IMR-90 (cell line): ENCODE results near the gene LPIN1. TPM values are rescaled to one million over a fixed set of nuclear protein-coding genes. Genes with fewer than 3 reads are reported as not detected.

Experiments
- ATAC-seq: fragments of 200-7000 bp; cut with Tn5 transposase; 2 replicates; pipeline ENCODE4 v1.9.1; 2020; ENCODE audit warnings: low read depth, mild to moderate bottlenecking, moderate library complexity
- BruUV-seq: library from RNA; stranded (reverse); fragments of 400-500 nt; replicated peaks from 2 replicates; lab custom pipeline; 2021; lab: Mats Ljungman, UMichigan
- CTCF ChIA-PET: fragments of 300-600 bp; formaldehyde crosslinking; extraction: SDS; loops from one replicate; lab custom pipeline; 2021; ENCODE audit warnings: antibody characterized with exemption; lab: Yijun Ruan, JAX
- POLR2A ChIA-PET: fragments of 300-600 bp; sonication (Branson Sonifier 250); formaldehyde crosslinking; loops from one replicate; lab custom pipeline; 2022; ENCODE audit warnings: antibody characterized with exemption; ENCODE audit not compliant: unreplicated experiment; lab: Charles Lee
- DNase-seq: peaks from one replicate; pipeline ENCODE4 v3.0.0; 2013
- H2AFZ ChIP-seq: replicated peaks from 2 replicates; pipeline ENCODE3; 2013; ENCODE audit warnings: low read length, mild to moderate bottlenecking; ENCODE audit not compliant: poor library complexity
- H2AK5ac ChIP-seq: 2 replicates; pipeline ENCODE4 v1.6.1; 2013; ENCODE audit warnings: low read depth, low read length, inconsistent platforms
- H2AK9ac ChIP-seq: replicated peaks from 2 replicates; pipeline ENCODE3; 2013; ENCODE audit warnings: mild to moderate bottlenecking, low read depth, low read length, moderate library complexity; ENCODE audit not compliant: poor library complexity
- H2BK120ac ChIP-seq: 2 replicates; pipeline ENCODE4 v1.6.1; 2013; ENCODE audit warnings: low read depth, low read length, inconsistent platforms
- H2BK15ac ChIP-seq: 3 replicates; pipeline ENCODE4 v1.6.1; 2013; ENCODE audit warnings: low read depth, low read length, inconsistent platforms
- H2BK20ac ChIP-seq: 2 replicates; pipeline ENCODE4 v1.6.1; 2013; ENCODE audit warnings: low read depth, mild to moderate bottlenecking, inconsistent platforms, low read length, moderate library complexity
- H2BK5ac ChIP-seq: 2 replicates; pipeline ENCODE4 v1.6.1; 2013; ENCODE audit warnings: mild to moderate bottlenecking, low read depth, low read length, inconsistent platforms; ENCODE audit not compliant: poor library complexity, severe bottlenecking
- H3K14ac ChIP-seq: replicated peaks from 2 replicates; pipeline ENCODE4 v1.6.1; 2013; ENCODE audit warnings: low read depth, low read length, inconsistent platforms
- H3K18ac ChIP-seq: 2 replicates; pipeline ENCODE4 v1.6.1; 2013; ENCODE audit warnings: low read depth, low read length, control low read depth
- H3K23ac ChIP-seq: 2 replicates; pipeline ENCODE4 v1.6.1; 2013; ENCODE audit warnings: low read depth, low read length, inconsistent platforms
- H3K27ac ChIP-seq: 2 replicates; pipeline ENCODE4 v1.5.1; 2013; ENCODE audit warnings: mild to moderate bottlenecking, control low read depth, low read length; ENCODE audit not compliant: insufficient read depth
- H3K27me3 ChIP-seq: 2 replicates; pipeline ENCODE4 v1.6.1; 2013; ENCODE audit warnings: low read length; ENCODE audit not compliant: control insufficient read depth, insufficient read depth
- H3K36me3 ChIP-seq: 2 replicates; pipeline ENCODE4 v1.6.1; 2013; ENCODE audit warnings: low read length, mixed read lengths; ENCODE audit not compliant: control insufficient read depth, insufficient read depth
- H3K4ac ChIP-seq: 2 replicates; pipeline ENCODE4 v1.6.1; 2013; ENCODE audit warnings: low read depth, low read length, inconsistent platforms
- H3K4me1 ChIP-seq: 2 replicates; pipeline ENCODE4 v1.6.1; 2013; ENCODE audit warnings: low read length, mixed read lengths; ENCODE audit not compliant: control insufficient read depth, insufficient read depth
- H3K4me2 ChIP-seq: 2 replicates; pipeline ENCODE4 v1.6.1; 2013; ENCODE audit warnings: low read depth, mild to moderate bottlenecking, control low read depth, low read length, moderate library complexity
- H3K4me3 ChIP-seq: 2 replicates; pipeline ENCODE4 v1.5.1; 2013; ENCODE audit warnings: low read depth, mild to moderate bottlenecking, control low read depth, low read length, moderate library complexity; ENCODE audit not compliant: insufficient read depth
- H3K56ac ChIP-seq: 2 replicates; pipeline ENCODE4 v1.6.1; 2013; ENCODE audit warnings: low read length, inconsistent platforms; ENCODE audit not compliant: insufficient read depth; ENCODE audit errors: extremely low read depth
- H3K79me1 ChIP-seq, 2 experiments: 2 replicates each; pipeline ENCODE4 v1.6.1; 2013; ENCODE audit warnings: low read length in 2 of 2, inconsistent platforms in 1 of 2, low read depth in 1 of 2
- H3K9ac ChIP-seq: 2 replicates; pipeline ENCODE4 v1.6.1; 2013; ENCODE audit warnings: low read depth, low read length, control low read depth
- H3K9me1 ChIP-seq: 2 replicates; pipeline ENCODE4 v1.6.1; 2013; ENCODE audit warnings: low read length, inconsistent platforms; ENCODE audit not compliant: insufficient read depth
- H3K9me3 ChIP-seq: 2 replicates; pipeline ENCODE4 v1.6.1; 2013; ENCODE audit warnings: low read length; ENCODE audit not compliant: control insufficient read depth, insufficient read depth
- H4K20me1 ChIP-seq: 2 replicates; pipeline ENCODE4 v1.6.1; 2013; ENCODE audit warnings: low read length, inconsistent platforms; ENCODE audit not compliant: insufficient read depth
- H4K5ac ChIP-seq: 2 replicates; pipeline ENCODE4 v1.6.1; 2013; ENCODE audit warnings: mild to moderate bottlenecking, low read depth, low read length, control low read depth
- H4K8ac ChIP-seq, 2 experiments: 2 replicates each; pipeline ENCODE4 v1.6.1; 2013; ENCODE audit warnings: low read depth in 2 of 2, low read length in 2 of 2, control low read depth in 1 of 2, inconsistent platforms in 1 of 2
- H4K91ac ChIP-seq: 2 replicates; pipeline ENCODE4 v1.6.1; 2013; ENCODE audit warnings: low read depth, low read length, inconsistent platforms; ENCODE audit not compliant: insufficient read depth
- MAFK ChIP-seq: IDR thresholded peaks from 2 replicates; pipeline ENCODE4 v1.6.1; 2012; ENCODE audit warnings: low read depth, low read length, improper control_type of control experiment
- POLR2A ChIP-seq: IDR thresholded peaks from 2 replicates; pipeline ENCODE4 v1.6.1; 2012; ENCODE audit warnings: mild to moderate bottlenecking, low read depth, low read length
- RAD21 ChIP-seq: IDR thresholded peaks from 2 replicates; pipeline ENCODE4 v1.6.1; 2012; ENCODE audit warnings: low read length, improper control_type of control experiment
- RCOR1 ChIP-seq: IDR thresholded peaks from 2 replicates; pipeline ENCODE4 v1.6.1; 2012; ENCODE audit warnings: mild to moderate bottlenecking, low read length, improper control_type of control experiment; ENCODE audit not compliant: insufficient replicate concordance
- RFX5 ChIP-seq: IDR thresholded peaks from 2 replicates; pipeline ENCODE4 v1.8.0; 2012; ENCODE audit warnings: low read depth, mild to moderate bottlenecking, low read length, moderate library complexity
- SMC3 ChIP-seq: fragments of 150-350 bp; IDR thresholded peaks from 2 replicates; pipeline ENCODE4 v1.6.1; 2016; ENCODE audit warnings: low read depth, mild to moderate bottlenecking, antibody characterized with exemption, low read length, moderate library complexity
- WGBS, 2 experiments: methylation state at CpG; one replicate each; pipeline versions ENCODE4 v1.1.5 to v1.1.7; 2013; ENCODE audit warnings: missing lambda C conversion rate in 2 of 2; ENCODE audit not compliant: insufficient read length in 1 of 2; ENCODE audit errors: extremely low coverage in 2 of 2; 5-methylcytosine and 5-hydroxymethylcytosine counted together
- dilution Hi-C: fragments of 300-500 bp; cut with HindIII; formaldehyde crosslinking; loops from one replicate; pipeline ENCODE4 v1.14.3; 2018; ENCODE audit warnings: low sequenced_read_pairs; ENCODE audit not compliant: unreplicated experiment
- in situ Hi-C: fragments of 300-500 bp; cut with MboI; formaldehyde crosslinking; loops from 3 replicates; pipeline ENCODE4 v1.14.3; 2019; ENCODE audit warnings: low sequenced_read_pairs, inconsistent platforms, mixed read lengths
- intact Hi-C: fragments of 100-400 bp; cut with micrococcal nuclease; formaldehyde crosslinking; loops from 2 replicates; pipeline ENCODE4 v1.10.0; 2022
- polyA plus RNA-seq, 3 experiments: library from polyadenylated mRNA; depleted of rRNA; stranded (reverse); fragments of >200 nt; gene quantifications; 2 replicates each; pipeline ENCODE4 v1.2.3, GENCODE V29; 2012; ENCODE audit warnings: low replicate concordance in 1 of 3
- total RNA-seq: library from RNA; depleted of rRNA; stranded (reverse); fragments of >200 nt; gene quantifications from 2 replicates; pipeline ENCODE4 v1.2.3, GENCODE V29; 2012

The LPIN1 gene
- total and polyA plus RNA-seq, 2 of the 4 experiments (the other 2 are of a cell fraction): 21.3 to 25.1 TPM

DNA sequence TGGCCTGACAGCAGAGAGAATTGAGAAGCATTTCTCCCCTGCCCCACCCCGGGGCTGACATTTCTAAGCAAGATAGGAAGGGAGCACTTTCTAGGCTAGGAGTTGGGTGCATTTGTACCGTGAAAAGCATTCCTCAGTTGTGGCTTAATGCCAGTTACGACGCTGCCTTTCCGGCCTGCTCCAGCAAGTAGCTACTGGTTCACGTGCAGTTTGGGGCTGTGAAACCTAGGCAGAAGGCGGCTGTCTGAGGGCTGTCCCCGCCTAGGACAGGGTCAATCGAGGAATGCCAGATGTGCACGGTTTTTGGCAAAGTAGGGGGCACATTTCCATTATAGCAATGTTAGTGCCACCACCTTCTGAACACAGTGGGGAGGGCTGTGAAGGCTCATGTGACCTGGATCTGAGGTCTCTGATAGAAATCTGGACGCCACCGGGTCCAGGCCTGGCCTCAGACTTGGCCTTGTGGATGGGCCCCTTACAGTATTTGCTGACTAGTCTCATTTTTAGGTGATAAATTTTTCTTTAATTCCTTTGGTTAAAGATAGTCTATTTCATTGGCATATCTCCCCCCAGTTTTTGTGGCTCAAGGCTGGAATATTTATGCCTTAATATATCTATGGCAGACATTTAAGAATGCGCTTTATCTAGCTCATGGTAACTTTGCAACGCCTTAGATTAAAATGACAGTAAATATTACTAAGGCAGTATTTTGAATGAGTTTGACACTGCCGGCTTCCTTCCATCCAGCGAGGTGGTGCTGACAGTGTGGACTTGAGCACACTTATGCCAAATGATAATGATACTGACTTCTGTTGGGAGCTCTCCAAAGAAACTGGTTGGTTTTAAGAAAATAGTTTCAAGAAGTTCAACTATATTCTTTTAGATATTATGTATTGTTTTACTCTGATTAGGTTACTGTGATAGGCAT is 78.7 kb downstream of the LPIN1 start:
- H2BK15ac ChIP-seq: no peak overlapping the region
- no peak overlapping the region for H2BK120ac ChIP-seq
- no peaks in the 10 kb centered on the region for H3K27me3 ChIP-seq
- H3K14ac ChIP-seq: no peak overlapping the region
- ChIA-PET POLR2A (interaction anchor here (0.8 kb wide), 1 partner anchor 709 kb away, joined by 3 read pairs; no protein-coding TSS in a partner anchor), CTCF (interaction anchor here (0.6 kb wide), 1 partner anchor 890 kb away, joined by 5 read pairs; no protein-coding TSS in a partner anchor)
- no peaks in the 10 kb centered on the region; the same call in 1 of the 2 replicates for H4K20me1 ChIP-seq
- H3K79me1 ChIP-seq: no peaks in the 10 kb centered on the region
- no peak overlapping the region for H3K56ac ChIP-seq
- peaks cover 21% of the 10 kb centered on the region for H3K4me1 ChIP-seq
- dilution Hi-C loops: no loop called here
- H2AFZ ChIP-seq: no peak overlapping the region
- H3K9me3 ChIP-seq: no peaks in the 10 kb centered on the region
- H3K9me1 ChIP-seq: peaks cover 14% of the 10 kb centered on the region
- H2BK20ac ChIP-seq: no peak overlapping the region
- in situ Hi-C loops: no loop called here
- 73% methylated on average over 6 of the region's 16 CpGs; no CpG with 5 or more reads in 1 of the 2 experiments for WGBS, 2 experiments
- DNase-seq (no peak), ATAC-seq (no peak)
- BruUV-seq: no TSS peak
- H2AK9ac ChIP-seq: peak overlapping the region; percentile 1
- H4K5ac ChIP-seq: no peak overlapping the region
- no peak overlapping the region for H3K4ac ChIP-seq
- no peak overlapping the region for H3K9ac ChIP-seq
- TF ChIP-seq SMC3: no peak
- TF ChIP-seq POLR2A: no peak
- TF ChIP-seq RFX5: no peak
- TF ChIP-seq MAFK: peak; percentile 58
- TF ChIP-seq RAD21: no peak
- no peak for TF ChIP-seq RCOR1
- no peak overlapping the region for H4K8ac ChIP-seq
- no peak overlapping the region for H3K4me3 ChIP-seq
- intact Hi-C loops: loop anchor here (10.0 kb wide), 1 partner anchor 590 kb away; no protein-coding TSS in a partner anchor
- no peak overlapping the region for H3K23ac ChIP-seq
- H3K18ac ChIP-seq: no peak overlapping the region
- H2BK5ac ChIP-seq: no peak overlapping the region
- H4K91ac ChIP-seq: no peak overlapping the region
- H2AK5ac ChIP-seq: 0 out of 2 replicates have a peak overlapping the region, but pooled peaks have one; percentile 49
- H3K36me3 ChIP-seq: peaks cover 16% of the 10 kb centered on the region
- H3K4me2 ChIP-seq: no peak overlapping the region
- no peak overlapping the region for H3K27ac ChIP-seq
